Measurements from ENCODE around the gene AGBL5. TPM values are rescaled to one million over a fixed set of nuclear protein-coding genes. Genes with fewer than 3 reads are reported as not detected.

Gene AGBL5
- total RNA-seq, 2 experiments from 2014 or later: 12.5 to 14.5 TPM

DNA sequence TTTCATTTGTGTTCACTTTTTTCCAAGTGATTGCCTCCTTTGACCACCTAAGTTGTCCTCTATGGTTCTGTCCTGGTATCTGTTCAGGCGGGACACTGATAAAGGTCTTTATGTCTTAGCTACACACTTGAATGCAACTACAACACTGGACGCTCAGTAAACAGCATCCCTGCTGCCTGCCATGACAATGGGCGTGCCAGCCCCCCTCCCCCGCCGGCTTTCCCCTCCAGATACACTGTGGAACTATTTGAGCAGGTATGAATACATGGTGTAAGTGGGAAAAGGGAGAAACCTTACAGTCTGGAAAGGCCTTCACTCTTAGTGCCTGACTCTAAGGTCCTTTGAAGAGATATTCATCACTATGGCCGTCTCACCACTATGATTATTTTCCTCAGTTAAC lies 5.7 kb downstream of the AGBL5 start:
- intact Hi-C loops (cut with DNase I, micrococcal nuclease): loop anchor here in 1 of 2 experiments (10.0 kb wide), 1 partner anchor 1838 kb away; the partner anchor contains the start of gene WDR43
- peaks cover 10% of the 10 kb centered on the region for H3K36me3 Mint-ChIP-seq (ENCODE audit: low read depth)
- POLR2A ChIA-PET: interaction anchor here (0.7 kb wide), 1 partner anchor 8 kb away, joined by 4 read pairs; no protein-coding TSS in a partner anchor
- CTCF ChIA-PET: interaction anchor here (0.6 kb wide), 1 partner anchor 511 kb away, joined by 3 read pairs; no protein-coding TSS in a partner anchor
- ATAC-seq: no peak
- no peaks in the 10 kb centered on the region for H3K27me3 Mint-ChIP-seq
- H3K4me1 Mint-ChIP-seq: peaks cover 3% of the 10 kb centered on the region
- no peak overlapping the region for H3K4me3 Mint-ChIP-seq
- H3K27ac Mint-ChIP-seq: no peak overlapping the region
- H3K9me3 Mint-ChIP-seq (ENCODE audit: low read depth): no peaks in the 10 kb centered on the region
- no peak for DNase-seq

DNA sequence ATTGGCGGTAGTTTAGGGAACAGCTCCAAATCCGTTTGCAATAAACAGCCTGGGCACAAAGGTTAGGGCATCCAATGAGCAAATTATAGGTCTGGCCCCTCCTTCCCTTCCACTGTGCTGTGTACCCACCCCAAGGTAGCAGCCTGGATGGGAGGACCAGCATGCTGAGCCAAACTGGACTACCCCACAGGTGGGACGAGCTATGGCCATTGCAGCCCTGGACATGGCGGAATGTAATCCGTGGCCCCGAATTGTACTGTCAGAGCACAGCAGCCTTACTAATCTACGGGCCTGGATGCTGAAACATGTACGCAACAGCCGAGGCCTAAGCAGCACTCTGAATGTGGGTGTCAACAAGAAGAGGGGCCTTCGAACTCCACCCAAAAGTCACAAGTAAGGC lies 6.7 kb downstream of the AGBL5 start:
- POLR2A ChIA-PET: no interaction called here
- H3K36me3 Mint-ChIP-seq (ENCODE audit: low read depth): peaks cover 16% of the 10 kb centered on the region

DNA sequence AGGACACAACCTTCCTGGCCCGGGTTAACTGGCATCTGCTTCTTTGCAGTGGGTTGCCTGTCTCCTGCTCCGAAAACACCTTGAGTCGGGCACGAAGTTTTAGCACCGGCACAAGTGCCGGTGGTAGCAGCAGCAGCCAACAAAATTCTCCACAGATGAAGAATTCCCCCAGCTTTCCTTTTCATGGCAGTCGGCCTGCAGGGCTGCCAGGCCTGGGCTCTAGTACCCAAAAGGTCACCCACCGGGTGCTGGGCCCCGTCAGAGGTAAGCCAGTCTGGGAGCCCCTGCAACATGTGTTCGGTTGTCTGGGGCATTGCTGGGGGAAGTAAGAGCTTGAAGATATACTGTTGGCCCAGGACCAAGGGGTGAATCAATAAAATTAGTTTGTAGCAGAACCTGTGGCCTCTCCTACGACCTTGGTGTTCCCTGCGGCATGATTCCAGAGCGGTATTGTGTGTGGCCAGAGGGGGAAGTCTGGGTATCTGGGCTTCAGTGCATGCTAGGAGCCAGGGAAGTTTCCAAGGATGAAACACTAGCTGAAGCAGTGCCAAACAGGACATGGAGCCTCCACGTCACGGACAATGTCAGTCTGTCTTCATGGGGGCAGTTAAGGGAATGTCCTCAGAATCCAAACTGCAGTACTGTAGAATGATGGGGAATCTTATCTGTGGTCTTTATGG lies 7.8 kb downstream of the AGBL5 start:
- ChIA-PET POLR2A (no interaction called here), CTCF (interaction anchor here (0.6 to 1.6 kb wide), 5 partner anchors 8 to 26 kb away, joined by 3 to 5 read pairs (median 3); partner anchors contain the start of gene OST4)
- intact Hi-C loops (cut with DNase I, micrococcal nuclease): loop anchor here in 1 of 2 experiments (10.0 kb wide), 1 partner anchor 1836 kb away; the partner anchor contains the start of gene WDR43
- Mint-ChIP-seq H3K27ac (no peak overlapping the region), H3K9me3 (ENCODE audit: low read depth) (no peaks in the 10 kb centered on the region), H3K36me3 (ENCODE audit: low read depth) (peaks cover 15% of the 10 kb centered on the region), H3K27me3 (no peaks in the 10 kb centered on the region), H3K4me3 (no peak overlapping the region), H3K4me1 (no peaks in the 10 kb centered on the region)
- no peak for DNase-seq
- ATAC-seq: no peak

More for the DNA sequence above, 6.7 kb downstream of the AGBL5 start:
- H3K27ac Mint-ChIP-seq: no peak overlapping the region
- no peaks in the 10 kb centered on the region for H3K27me3 Mint-ChIP-seq
- intact Hi-C loops (cut with DNase I, micrococcal nuclease): loop anchor here in 1 of 2 experiments (1.0 to 10.0 kb wide), 2 partner anchors 152 to 1837 kb away; partner anchors contain the start of gene WDR43
- DNase-seq (no peak), ATAC-seq (no peak)
- H3K4me1 Mint-ChIP-seq: no peaks in the 10 kb centered on the region
- CTCF ChIA-PET: interaction anchor here (0.7 to 1.6 kb wide), 2 partner anchors 13 to 261 kb away, joined by 3 to 5 read pairs; partner anchors contain the start of gene OST4
- H3K4me3 Mint-ChIP-seq: no peak overlapping the region
- no peaks in the 10 kb centered on the region for H3K9me3 Mint-ChIP-seq (ENCODE audit: low read depth)

DNA sequence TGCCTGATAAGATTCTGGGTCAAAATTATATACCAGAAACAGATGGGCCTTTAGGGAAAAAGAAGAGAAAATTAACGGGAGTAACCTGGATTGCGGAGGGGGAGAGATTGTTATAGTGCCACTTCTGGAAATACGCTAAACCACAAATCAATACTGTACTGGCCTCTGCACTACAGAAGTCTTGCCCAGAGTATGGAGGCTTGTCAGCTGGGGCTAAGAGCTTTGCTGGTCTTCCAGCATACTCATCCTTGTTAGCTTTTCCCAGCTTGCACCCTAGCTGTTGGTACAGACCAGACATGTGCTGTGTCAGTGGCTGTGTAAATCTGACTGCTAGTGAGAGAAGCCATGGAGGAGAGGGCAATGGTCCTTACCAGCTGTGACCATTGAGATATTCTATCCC lies 8.9 kb downstream of the AGBL5 start:
- intact Hi-C loops (cut with DNase I, micrococcal nuclease): no loop called here
- no peaks in the 10 kb centered on the region for H3K4me1 Mint-ChIP-seq
- H3K27me3 Mint-ChIP-seq: no peaks in the 10 kb centered on the region
- DNase-seq (no peak), ATAC-seq (no peak)
- H3K36me3 Mint-ChIP-seq (ENCODE audit: low read depth): peaks cover 24% of the 10 kb centered on the region
- CTCF ChIA-PET: interaction anchor here (0.6 to 1.2 kb wide), 3 partner anchors 13 to 39 kb away, joined by 3 read pairs; no protein-coding TSS in a partner anchor
- H3K27ac Mint-ChIP-seq: no peak overlapping the region
- H3K4me3 Mint-ChIP-seq: no peak overlapping the region
- POLR2A ChIA-PET: no interaction called here
- no peaks in the 10 kb centered on the region for H3K9me3 Mint-ChIP-seq (ENCODE audit: low read depth)

DNA sequence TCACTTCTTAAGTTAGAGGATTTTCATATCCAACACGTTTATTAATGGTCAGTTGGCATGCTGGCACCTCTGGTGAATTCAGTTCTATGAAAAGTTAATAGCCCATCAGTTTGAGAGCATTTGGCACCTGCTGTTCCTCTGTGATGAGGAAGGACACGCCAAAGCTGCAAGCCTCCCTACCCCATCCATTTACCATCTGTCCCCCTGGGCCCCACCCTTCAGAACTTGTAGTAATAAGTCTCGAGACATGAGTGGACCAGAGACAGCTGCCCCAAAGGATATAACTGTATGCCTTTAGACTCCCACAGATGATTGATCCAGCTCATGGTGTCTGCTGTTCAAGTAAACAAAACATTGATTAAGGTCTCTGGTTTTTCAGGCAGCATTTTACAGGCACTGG lies 13.7 kb downstream of the AGBL5 start:
- CTCF ChIA-PET: interaction anchor here (0.6 to 1.1 kb wide), 3 partner anchors 10 to 61 kb away, joined by 3 read pairs; no protein-coding TSS in a partner anchor
- ATAC-seq: no peak
- Mint-ChIP-seq H3K4me3 (no peak overlapping the region), H3K4me1 (peaks cover 25% of the 10 kb centered on the region), H3K27ac (no peak overlapping the region), H3K9me3 (ENCODE audit: low read depth) (no peaks in the 10 kb centered on the region), H3K36me3 (ENCODE audit: low read depth) (peaks cover 55% of the 10 kb centered on the region), H3K27me3 (no peaks in the 10 kb centered on the region)
- POLR2A ChIA-PET: interaction anchor here (0.5 to 1.0 kb wide), 2 partner anchors 8 to 14 kb away, joined by 3 to 4 read pairs; partner anchors contain the start of gene AGBL5
- intact Hi-C loops (cut with DNase I, micrococcal nuclease): no loop called here
- DNase-seq: no peak

DNA sequence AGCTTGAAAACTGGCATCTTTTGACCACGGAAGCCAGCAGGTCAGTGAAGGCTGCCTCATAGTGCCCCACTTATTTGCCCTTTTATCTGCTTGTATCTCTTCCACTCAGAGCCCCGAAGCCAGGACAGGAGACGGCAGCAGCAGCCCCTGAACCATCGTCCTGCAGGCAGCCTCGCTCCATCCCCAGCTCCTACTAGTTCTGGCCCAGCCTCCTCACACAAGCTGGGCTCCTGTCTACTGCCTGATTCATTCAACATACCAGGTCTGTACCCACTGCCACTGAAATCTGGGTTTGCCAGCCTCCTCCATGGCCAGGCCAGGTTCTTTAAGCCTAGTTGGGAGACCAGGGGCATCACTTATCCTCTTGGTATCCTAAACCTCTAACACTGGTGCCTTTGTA lies 15.9 kb downstream of the AGBL5 start:
- CTCF ChIA-PET: interaction anchor here (0.6 to 0.7 kb wide), 2 partner anchors 8 to 67 kb away, joined by 3 read pairs; partner anchors contain the start of gene PREB
- ATAC-seq: no peak
- no peaks in the 10 kb centered on the region for H3K27me3 Mint-ChIP-seq
- intact Hi-C loops (cut with DNase I, micrococcal nuclease): no loop called here
- POLR2A ChIA-PET: interaction anchor here (0.7 to 1.7 kb wide), 2 partner anchors 16 kb away, joined by 4 to 7 read pairs; partner anchors contain the start of gene AGBL5
- no peaks in the 10 kb centered on the region for H3K9me3 Mint-ChIP-seq (ENCODE audit: low read depth)
- peaks cover 59% of the 10 kb centered on the region for H3K36me3 Mint-ChIP-seq (ENCODE audit: low read depth)
- H3K4me1 Mint-ChIP-seq: peaks cover 32% of the 10 kb centered on the region
- no peak overlapping the region for H3K27ac Mint-ChIP-seq
- no peak overlapping the region for H3K4me3 Mint-ChIP-seq
- no peak for DNase-seq

DNA sequence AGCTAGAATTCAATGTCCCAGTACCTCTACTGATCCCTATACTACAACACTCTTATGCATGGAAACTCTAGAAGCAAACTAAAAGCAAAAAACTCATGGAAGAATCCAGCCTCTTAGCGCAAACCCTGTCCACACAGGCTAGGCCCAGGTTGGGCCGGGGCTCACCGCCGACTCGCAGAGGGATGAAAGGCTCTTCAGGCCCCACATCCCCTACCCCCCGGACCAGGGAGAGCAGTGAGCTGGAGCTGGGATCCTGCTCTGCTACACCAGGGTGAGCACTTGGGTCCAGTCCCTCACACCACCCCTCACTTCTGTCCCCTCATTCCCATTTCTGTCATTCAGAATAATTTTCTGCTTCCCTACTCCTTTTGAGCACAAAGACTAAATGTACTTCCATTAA lies 18.0 kb downstream of the AGBL5 start:
- Mint-ChIP-seq H3K36me3 (ENCODE audit: low read depth) (peaks cover 51% of the 10 kb centered on the region), H3K27me3 (no peaks in the 10 kb centered on the region), H3K9me3 (ENCODE audit: low read depth) (no peaks in the 10 kb centered on the region), H3K27ac (peak overlapping the region; percentile 68), H3K4me1 (peaks cover 52% of the 10 kb centered on the region), H3K4me3 (peak overlapping the region; percentile 96)
- intact Hi-C loops (cut with DNase I, micrococcal nuclease): no loop called here
- ChIA-PET POLR2A (no interaction called here), CTCF (no interaction called here)
- DNase-seq: no peak
- no peak for ATAC-seq

DNA sequence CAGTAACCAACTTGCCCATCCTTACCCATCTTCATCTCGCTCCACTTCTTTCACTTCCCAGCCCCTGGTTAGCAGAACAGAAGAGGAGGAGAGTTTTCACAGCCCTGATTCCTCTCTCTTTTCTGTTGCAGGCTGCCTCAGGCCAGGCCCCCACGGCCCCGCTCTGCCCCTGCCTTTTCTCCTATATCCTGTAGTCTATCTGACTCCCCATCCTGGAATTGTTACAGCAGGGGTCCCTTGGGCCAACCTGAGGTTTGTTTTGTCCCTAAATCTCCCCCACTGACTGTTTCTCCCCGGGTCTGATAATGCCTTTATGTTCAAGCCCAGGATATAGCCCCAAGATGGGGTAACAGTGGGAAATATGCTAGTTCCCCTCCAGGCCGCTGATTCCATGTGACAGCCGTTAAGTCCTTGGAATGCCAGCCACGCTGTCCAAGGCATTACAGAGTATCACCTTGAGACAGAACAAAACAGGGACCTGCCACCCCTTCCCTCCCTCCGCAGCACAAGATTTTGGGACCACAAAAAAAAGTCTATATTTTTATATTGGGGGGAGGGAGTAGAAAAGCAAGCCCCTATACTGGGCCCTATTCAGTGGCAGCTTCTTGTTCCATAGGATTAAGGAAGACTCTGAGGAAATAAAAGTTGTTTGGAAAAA lies 18.6 kb downstream of the AGBL5 start:
- H3K36me3 Mint-ChIP-seq (ENCODE audit: low read depth): peaks cover 45% of the 10 kb centered on the region
- H3K9me3 Mint-ChIP-seq (ENCODE audit: low read depth): no peaks in the 10 kb centered on the region
- intact Hi-C loops (cut with DNase I, micrococcal nuclease): loop anchor here in 1 of 2 experiments (2.0 to 10.0 kb wide), 3 partner anchors 283 to 1395 kb away; partner anchors contain the start of genes ADGRF3, CENPA, DTNB and SELENOI
- H3K4me3 Mint-ChIP-seq: peak overlapping the region; percentile 96
- DNase-seq (no peak), ATAC-seq (no peak)
- POLR2A ChIA-PET: no interaction called here
- peaks cover 59% of the 10 kb centered on the region for H3K4me1 Mint-ChIP-seq
- H3K27me3 Mint-ChIP-seq: no peaks in the 10 kb centered on the region
- CTCF ChIA-PET: interaction anchor here (1.6 kb wide), 1 partner anchor 19 kb away, joined by 8 read pairs; the partner anchor contains the start of gene AGBL5
- peak overlapping the region; percentile 91 for H3K27ac Mint-ChIP-seq

DNA sequence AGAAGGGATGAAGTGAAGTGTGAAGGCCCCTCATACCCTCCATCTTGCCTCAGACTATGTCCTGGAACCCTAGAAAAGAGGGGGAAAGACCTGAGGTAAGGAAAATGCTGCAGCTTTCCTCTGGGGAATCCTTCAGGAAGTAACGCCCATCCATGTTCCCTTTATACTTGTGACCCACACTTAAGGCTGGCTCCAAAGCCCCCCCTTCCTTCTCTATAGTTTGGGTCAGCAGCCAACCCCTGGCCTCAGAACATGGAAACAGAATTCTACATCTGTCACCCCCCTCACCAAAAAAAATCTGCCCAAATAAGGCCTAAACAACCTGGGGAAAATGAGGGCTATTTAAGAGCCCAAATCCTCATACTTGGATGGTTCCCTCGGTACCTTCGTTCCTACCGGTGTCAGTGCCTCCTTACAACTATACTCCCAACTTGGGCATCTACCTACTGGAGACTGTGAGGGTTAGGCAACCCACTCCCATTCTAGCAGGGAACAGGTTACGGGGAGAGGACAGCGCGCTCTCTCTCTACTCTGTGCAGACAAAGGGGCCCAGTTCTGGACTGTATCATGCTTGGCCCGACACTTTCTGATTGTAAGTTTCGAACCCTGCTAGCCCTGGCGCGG lies 19.3 kb downstream of the AGBL5 start:
- ChIA-PET CTCF (interaction anchor here (0.7 to 2.5 kb wide), 7 partner anchors 10 to 217 kb away, joined by 3 to 24 read pairs (median 5); partner anchors contain the start of genes AGBL5 and KHK), POLR2A (interaction anchor here (0.6 to 2.2 kb wide), 6 partner anchors 10 to 101 kb away, joined by 3 to 15 read pairs (median 4); partner anchors contain the start of gene AGBL5)
- Mint-ChIP-seq H3K27me3 (no peaks in the 10 kb centered on the region), H3K36me3 (ENCODE audit: low read depth) (peaks cover 40% of the 10 kb centered on the region), H3K4me3 (peak overlapping the region; percentile 96), H3K9me3 (ENCODE audit: low read depth) (no peaks in the 10 kb centered on the region), H3K4me1 (peaks cover 64% of the 10 kb centered on the region), H3K27ac (peak overlapping the region; percentile 91)
- intact Hi-C loops (cut with DNase I, micrococcal nuclease): loop anchor here (1.0 to 10.0 kb wide), 14 partner anchors 11 to 1396 kb away; partner anchors contain the start of genes ADGRF3 (in 1 of the 2), AGBL5 (in 1 of the 2), ATRAID (in 1 of the 2) and CAD (in 1 of the 2)
- ATAC-seq: no peak
- DNase-seq: no peak

DNA sequence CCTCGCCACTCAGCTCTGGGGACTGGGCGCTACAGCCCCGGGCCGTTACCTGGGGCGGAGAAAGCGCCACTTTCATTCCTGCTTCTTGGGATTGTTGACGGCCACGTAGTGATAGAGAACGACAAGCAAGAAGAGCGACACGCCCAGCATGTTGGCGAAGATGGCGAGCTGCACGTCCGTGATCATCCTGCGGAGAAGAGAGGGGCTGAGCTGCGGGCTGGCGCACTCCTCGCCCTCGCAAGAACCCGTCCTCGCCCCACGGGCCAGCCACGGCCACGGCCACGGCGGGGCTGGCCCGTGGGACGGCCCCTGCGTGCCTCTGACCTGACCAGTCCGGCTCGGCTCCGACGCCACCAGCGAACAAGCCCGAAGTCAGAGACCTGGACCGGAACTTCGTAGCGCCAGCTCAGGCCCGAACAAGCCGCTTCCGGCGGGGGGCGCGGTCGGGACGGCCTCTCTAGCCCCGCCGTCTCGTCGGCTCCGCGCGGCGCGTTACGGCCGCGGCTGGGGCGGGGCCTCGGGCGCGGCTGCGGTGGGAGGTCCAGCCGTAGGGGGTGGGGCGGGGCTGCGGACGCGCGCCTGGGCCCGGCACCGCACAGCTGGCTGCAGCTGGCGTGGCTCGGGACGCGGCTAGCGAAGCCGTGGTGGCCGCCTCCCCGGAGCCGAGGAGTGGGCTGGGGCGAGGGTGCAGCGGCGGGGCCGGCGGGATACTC lies 20.0 kb downstream of the AGBL5 start, which contains the start of gene OST4:
TSS of gene OST4 (minus strand) at position 378 of the 713 bp plus-strand sequence.
- intact Hi-C loops (cut with DNase I, micrococcal nuclease): loop anchor here (1.0 to 10.0 kb wide), 14 partner anchors 10 to 1397 kb away; partner anchors contain the start of genes ADGRF3 (in 1 of the 2), AGBL5 (in 1 of the 2), ATRAID (in 1 of the 2) and CAD (in 1 of the 2)
- ChIA-PET POLR2A (interaction anchor here (0.6 to 2.2 kb wide), 7 partner anchors 10 to 100 kb away, joined by 3 to 15 read pairs (median 4); partner anchors contain the start of gene AGBL5), CTCF (interaction anchor here (0.6 to 2.5 kb wide), 10 partner anchors 9 to 292 kb away, joined by 3 to 24 read pairs (median 4); partner anchors contain the start of genes AGBL5 and KHK)
- Mint-ChIP-seq H3K27ac (peak within 1 kb of the TSS; percentile 91), H3K9me3 (ENCODE audit: low read depth) (no peaks in the 10 kb centered on the region), H3K36me3 (ENCODE audit: low read depth) (peaks cover 34% of the 10 kb centered on the region), H3K4me1 (peaks cover 66% of the 10 kb centered on the region), H3K4me3 (peak within 1 kb of the TSS; percentile 96), H3K27me3 (no peaks in the 10 kb centered on the region)
- DNase-seq: peak; percentile 94
- ATAC-seq: peak; percentile 89

All from activated CD4-positive, alpha-beta T cell treated with anti-CD3 and anti-CD28 coated beads for 36 hours (primary cell).